Activated T-cell treated with anti-CD3 and anti-CD28 coated beads for 4 hours (primary cell): ENCODE measurements around the gene CRK.
"Not testable (repeated sequence)": the region's sequence is repeated elsewhere in the genome, so short reads cannot be mapped to it uniquely, and the experiment has no call there.

Experiments
- DNase-seq: peaks from one replicate; pipeline ENCODE4 v3.0.0-alpha.2; 2020

Gene CRK

DNA sequence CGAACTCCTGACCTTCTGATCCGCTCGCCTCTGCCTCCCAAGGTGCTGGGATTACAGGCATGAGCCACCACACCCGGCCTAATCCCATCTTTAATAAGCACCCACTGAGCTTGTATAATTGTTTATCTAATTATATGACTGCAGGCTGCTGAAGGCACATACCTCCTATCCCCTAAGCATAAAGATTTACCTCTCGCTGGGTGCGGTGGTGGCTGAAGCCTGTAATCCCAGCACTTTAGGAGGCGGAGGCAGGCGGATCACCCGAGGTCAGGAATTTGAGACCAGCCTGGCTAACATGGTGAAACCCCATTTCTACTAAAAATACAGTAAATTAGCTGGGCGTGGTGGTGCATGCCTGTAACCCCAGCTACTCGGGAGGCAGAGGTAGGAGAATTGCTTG is 35.9 kb downstream of the CRK start:
- DNase-seq = no peak

DNA sequence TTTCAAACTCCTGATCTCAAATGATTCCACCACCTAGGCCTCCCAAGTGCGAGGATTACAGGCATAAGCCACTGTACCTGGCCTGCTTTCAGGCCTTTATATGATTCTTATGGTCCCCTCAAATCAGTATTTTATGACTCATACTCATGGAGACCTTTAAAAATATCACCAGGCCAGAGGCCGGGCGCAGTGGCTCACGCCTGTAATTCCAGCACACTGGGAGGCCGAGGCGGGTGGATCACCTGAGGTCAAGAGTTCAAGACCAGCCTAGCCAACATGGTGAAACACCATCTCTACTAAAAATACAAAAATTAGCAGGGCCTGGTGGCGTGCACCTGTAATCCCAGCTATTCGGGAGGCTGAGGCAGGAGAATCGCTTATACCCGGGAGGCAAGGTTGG is 37.6 kb downstream of the CRK start:
- DNase-seq = not testable (repeated sequence)

DNA sequence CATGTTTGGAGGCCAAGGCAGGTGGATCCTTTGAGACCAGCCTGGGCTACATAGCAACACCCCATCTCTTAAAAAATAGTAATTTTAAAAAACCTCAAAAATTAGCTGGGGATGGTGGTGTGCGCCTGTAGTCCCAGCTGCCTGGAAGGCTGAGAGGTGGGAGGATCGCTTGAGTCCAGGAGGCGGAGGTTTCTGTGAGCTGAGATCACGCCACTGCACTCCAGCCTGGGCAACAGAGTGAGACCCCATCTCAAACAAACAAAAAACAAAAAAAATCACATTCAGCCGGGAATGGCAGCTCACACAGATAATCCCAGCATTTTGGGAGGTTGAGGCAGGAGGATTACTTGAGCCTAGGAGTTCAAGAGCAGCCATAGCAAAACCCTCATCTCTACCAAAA is 39.6 kb downstream of the CRK start:
- DNase-seq = no peak

DNA sequence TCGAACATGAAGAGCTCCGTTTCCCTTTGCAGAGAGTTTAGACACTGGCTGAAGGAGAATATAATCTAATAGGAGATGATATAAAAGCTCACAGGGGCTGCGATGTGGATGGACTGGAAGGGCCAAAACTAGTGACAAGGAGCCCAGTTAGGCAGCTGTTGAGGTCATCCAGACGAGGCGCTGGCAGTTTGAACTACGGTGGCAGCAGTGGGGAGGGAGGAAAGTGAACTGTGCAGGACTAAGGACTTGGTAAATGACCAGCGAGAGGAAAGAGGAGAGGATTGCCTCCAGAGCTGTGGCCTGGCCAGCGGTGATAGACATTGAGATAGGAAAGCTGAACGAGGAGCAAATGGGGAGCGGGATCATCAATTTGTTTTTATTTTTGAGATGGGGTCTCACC is 41.4 kb downstream of the CRK start:
- DNase-seq = no peak

DNA sequence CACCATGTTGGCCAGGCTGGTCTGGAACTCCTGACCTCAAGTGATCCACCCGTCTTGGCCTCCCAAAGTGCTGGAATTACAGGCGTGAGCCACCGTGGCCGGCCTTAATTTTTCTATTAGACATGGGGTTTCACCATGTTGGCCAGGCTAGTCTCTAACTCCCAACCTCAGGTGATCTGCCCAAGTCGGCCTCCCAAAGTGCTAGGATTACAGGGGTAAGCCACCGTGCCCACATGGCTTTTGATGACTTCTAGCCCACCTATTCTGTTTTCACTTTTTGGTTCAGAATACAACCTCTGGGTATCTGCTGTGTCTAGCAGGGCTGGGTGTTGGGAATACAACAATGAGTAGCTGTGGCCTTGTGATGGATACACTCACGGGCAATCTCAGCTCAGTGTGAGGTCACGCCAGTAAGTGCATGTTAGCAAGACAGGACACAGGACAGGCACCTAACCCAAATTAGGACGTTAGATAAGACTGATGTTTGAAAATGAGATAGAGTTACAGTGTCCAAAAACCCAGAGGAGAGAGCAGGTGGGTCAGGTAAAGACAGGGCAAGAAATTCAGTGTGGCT is 41.9 kb downstream of the CRK start:
- no peak for DNase-seq

DNA sequence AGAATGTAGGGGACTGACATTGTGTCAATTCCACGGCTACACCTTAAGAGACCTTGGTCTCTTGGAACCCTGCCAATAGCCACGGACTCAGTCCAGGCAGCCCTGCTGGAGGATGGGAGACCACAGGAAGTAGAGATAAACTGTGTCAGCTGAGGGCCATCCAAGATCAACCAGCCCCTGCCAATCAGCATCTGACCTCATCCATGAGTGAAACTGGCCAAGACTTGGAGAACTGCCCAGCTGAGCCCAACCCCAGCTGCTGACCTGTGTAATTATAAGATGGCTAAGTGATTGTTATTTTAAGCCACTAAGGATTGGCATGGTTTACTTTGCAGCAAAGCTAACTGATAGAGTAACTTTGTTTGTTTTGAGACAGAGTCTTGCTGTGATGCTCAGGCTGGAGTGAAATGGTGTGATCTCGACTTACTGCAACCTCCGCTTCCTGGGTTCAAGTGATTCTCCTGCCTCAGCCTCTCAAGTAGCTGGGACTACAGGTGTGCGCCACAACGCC is 42.7 kb downstream of the CRK start:
- DNase-seq = no peak

DNA sequence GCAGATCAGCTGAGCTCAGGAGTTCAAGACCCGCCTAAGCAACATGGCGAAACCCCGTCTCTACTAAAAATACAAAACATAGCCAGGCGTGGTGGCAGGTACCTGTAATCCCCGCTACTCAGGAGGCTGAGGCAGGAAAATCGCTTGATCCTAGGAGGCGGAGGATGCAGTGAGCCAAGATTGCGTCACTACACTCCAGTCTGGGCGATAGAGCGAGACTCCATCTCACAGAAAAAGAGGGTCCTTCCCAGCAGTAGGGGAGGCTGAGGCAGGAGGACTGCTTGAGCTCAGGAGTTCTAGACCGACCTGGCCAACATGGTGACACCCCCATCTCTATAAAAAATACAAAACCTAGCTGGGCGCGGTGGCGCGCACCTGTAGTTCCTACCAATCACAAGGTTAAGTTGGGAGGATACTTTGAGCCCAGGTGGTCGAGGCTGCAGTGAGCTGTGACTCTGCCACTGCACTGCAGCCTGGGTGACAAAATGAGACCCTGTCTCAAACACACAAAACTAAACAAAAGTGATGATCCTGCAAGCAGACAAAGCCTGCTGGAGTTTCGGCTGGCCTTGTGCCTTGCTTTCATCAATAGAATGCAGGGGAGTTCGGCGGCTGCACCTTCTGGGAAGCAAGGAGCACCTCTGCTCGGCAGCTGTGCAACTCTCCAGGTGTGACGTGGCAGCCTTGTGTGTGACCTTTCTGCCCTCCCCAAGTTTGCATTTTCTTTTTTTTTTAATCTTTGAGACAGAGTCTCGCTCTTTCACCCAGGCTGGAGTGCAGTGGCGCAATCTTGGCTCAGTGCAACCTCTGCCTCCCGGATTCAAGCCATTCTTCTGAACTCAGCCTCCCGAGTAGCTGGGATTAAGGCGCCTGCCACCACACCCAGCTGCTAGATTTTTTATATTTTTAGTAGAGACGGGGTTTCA is 43.6 kb downstream of the CRK start:
- no peak for DNase-seq

DNA sequence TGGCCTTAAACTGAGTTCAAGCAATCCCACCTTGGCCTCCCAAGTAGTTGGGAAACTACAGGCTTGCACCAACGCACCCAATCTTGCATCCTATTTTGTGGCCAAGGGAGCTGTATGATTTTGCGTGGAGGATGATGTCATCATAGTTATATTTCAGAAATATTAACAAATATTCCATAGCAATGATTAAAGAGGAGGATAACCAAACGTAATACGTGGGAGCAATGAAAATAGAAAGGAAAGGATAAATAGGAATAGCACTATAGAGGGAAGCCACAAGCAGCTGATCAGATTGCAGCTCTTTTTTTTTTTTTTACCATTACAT is 53.8 kb downstream of the CRK start:
- no peak for DNase-seq

DNA sequence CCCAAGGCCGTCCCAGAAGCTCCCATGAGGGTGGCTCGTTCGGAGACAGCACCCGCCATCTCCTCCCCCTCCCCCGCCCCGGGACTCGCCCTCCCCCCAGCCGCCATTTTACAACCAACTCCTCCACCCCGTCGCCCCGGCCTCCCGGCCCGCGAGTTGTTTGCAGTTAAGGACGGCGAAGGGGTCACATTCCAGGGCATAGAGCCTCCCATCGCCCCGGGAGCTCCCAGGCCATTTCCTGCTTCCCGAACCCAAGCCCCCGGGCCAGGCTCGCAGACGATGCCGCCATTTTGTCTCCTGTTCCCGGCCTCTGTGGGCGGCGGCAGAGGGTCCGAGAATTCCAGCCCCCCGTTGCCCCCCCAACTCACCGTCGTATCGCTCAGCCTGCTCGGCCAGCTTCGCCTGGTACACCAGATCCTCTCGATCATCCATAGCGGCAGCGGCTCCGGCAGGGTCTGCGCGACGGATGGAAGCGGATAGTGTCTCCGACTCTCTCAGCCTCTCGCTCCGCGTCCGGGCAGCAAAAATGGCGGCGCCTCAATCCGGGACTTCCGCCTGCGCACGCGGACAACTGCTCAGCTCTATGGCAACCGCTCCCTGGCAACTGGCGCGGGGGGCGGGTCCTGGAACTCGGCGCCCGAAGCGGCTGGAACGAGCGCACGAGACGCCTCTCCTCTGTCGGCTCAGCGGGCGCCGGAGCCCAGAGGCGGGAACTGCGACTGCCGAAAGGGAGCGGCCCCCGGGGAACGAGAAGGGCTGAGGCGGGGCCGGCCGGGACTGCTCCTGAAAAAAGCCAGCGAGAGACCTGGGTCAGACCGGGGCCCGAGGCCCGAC is 56.1 kb downstream of the CRK start, which contains the start of gene YWHAE:
TSS of gene YWHAE (minus strand) at position 544 of the 834 bp plus-strand sequence. CDS start at position 432, 112 bp downstream.
- peak; percentile 96 for DNase-seq

DNA sequence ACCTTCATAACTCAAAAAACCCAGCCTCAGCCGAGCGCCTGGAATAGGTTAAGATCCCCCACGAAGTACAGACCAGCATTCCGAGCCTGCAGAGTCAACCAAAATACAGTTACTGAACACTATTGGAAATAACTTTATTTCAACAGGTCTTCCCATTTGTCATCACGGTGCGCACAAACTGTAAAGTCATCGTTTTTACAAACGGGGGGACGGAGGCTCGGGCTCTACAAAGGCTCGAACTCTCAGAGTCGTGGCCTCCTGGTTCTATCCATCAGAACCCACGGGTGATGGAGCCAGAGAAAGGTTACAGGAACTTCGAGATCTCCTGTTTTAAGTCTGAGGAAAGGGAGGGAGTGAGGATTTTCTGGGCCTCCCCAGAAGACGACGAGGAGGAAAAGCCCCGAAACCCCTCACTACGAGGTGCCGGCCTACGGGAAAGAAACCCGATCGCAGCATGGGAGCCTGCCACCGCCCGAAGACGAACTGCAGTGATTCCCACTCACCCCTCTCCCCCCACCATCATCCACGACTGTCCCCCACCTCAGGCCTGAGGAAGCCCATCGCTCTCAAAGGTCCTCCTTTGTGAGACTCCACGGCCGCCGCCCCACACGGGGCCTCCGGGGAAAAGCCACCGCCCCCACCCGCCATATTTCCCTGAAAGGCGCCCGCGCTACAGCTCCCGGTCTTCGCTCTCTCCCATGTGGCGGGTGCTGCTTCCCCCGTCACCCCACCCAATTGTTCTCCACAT is 56.9 kb downstream of the CRK start:
- DNase-seq = no peak

DNA sequence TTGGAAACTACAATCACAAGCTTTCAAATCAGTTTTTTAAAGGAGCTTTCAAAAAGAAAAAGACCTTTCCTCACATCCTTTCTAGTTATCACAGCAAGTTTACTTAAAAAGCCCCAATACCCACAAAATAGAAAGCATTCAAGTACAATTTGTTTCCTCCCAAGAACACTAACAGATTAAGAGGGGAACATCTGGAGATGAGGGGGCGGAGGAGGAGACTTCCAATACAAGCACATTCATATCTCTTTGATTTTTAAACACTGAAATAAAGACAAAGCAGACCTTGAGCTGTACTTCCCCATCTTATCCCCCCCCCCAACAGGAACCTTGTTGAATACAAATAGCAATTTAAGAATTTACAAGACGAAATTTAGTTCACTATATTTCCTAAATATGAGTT is 58.0 kb downstream of the CRK start:
- no peak for DNase-seq

DNA sequence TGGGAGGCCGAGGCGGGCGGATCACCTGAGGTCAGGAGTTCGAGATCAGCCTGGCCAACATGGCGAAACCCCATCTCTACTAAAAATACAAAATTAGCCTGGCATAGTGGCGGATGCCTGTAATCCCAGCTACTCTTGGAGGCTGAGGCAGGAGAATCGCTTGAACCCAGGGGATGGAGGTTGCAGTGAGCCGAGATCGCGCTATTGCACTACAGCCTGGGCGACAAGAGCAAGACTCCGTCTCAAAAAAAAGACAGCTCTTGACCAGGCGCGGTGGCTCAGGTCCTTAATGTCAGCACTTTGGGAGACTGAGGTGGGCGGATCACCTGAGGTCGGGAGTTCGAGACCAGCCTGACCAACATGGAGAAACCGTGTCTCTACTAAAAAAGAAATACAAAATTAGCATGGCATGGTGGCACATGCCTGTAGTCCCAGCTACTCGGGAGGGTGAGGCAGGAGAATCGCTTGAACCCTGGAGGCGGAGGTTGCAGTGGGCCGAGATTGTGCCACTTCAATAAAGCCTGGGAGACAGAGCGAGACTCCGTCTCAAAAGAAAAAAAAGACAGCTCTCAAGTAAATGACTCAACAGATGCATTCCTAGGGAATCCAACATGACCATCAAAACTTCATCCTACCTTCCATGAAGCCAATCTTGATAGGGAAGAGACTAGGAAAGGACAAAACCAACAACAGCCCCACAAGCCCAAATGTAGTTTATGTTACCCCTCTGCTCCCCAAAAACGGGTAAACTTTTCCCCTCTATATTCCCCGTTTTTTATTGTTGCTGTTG is 60.0 kb downstream of the CRK start:
- DNase-seq = not testable (repeated sequence)

DNA sequence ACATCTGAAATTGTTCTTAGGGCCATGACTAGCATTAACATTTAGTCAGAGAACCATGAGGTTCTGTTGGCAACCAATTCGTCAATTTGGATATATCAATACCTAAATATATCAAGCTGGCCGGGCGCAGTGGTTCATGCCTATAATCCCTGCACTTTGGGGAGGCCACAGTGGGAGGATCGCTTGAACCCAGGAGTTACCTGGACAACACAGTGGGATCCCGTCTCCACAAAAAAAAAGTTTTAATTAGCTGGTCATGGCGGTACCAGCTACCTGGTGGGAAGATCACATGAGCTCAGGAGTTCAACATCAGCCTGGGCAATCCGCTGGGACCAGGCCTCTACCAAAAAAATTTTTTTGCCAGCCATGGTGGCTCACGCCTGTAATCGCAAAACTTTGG is 64.5 kb downstream of the CRK start:
- DNase-seq = no peak

DNA sequence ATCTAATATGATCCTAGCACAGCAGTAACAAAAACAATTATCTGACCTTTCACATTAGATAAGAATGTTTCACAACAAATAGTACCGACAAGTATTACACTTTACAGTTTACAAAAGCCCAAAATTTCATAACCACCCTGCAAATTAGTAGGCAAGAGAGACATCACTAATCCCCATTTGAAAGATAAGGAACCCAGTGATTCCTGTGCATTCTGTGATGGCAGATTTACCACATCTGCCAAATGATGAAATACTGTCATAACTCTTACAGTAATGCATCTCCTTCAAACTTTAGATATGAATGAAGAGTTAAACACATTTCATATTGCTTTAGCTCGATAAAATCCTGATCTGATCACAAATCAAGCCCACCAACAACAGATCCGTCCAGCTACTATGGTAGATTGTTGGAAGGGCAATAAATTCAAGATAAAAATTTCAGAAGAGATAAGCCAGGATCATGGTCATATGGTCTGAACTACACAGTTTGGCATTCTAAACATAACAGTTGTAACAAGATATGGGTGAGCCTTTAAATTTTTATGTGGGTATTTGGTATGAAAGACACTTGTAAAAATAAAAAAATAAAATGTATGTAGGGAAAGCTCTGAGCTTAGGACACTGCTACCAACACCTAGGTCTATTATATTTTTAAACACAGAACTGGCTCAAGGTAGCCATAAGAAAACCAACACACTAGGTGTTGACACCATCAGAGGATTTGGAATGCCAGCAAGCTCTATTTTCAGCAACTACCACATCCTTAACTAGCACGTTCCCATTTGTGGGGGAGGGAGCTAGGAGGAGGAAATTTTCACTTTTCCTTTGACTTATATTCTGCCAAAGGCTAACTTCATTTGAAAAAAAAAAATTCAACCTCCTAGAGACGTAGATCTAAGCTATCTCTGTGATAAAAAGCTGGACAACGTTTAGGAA is 65.3 kb downstream of the CRK start:
- DNase-seq = no peak

DNA sequence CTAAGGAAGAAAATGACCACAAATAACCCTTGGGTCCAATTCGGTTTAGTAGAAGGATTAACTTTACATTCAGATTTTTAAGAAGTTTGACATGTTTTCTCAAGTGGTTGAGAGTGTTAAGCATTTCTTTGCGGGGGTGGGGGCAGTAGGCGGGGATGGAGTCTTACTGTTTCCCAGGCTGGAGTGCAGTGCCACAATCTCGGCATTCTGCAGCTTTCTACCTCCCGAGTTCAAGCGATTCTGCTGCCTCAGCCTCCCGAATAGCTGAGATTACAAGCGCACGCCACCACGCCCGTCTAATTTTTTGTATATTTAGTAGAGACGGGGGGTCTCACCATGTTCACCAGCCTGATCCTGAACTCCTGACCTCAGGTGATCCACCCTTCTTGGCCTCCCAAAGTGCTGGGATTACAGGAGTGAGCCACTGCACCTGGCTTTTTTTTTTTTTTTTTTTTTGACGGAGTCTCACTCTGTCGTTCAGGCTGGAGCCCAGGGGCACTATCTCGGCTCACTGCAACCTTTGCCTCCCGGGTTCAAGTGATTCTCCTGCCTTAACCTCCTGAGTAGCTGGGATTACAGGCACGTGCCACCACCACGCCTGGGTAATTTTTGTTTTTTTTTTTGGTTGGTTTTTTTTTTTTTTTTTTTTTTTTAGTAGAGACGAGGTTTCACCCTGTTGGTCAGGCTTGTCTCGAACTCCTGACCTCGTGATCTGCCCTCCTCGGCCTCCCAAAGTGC is 68.4 kb downstream of the CRK start:
- not testable (repeated sequence) for DNase-seq

DNA sequence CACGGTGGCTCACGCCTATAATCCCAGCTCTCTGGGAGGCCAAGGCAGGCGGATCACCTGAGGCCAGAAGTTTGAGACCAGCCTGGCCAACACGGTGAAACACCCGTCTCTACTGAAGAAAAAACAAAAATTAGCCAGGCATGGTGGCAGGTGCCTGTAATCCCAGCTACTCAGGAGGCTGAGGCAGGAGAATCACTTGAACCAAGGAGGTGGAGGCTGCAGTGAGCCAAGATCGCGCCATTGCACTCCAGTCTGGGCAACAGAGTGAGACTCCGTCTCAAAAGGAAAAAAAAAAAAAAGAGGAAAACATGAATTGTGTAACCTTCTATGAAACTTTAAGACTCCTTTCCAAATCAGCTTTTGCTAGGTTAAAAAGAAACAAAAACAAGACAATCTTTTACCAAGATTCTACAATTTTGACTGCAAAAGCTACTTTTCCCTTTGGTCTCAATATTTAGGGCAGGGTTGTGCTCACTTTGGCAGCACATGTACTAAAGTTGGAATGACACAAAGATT is 69.3 kb downstream of the CRK start:
- not testable (repeated sequence) for DNase-seq

DNA sequence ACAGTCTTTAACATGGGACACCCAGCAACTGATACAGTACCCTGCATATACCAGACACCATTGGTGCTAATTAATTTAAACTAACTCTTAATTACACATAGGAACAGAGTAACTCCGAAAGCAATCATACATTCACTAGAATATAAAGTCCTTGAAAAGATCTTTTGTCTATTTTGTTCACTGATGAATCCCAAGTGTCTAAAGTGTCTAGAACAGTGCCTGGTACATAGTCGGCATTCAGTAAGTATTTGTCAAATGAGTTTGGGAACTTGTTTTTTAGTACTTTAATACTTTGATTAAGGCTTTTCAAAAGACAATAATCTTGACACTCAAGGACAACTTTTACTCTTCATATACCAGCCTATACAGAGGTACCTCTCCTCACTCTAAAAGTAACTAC is 69.8 kb downstream of the CRK start:
- no peak for DNase-seq

DNA sequence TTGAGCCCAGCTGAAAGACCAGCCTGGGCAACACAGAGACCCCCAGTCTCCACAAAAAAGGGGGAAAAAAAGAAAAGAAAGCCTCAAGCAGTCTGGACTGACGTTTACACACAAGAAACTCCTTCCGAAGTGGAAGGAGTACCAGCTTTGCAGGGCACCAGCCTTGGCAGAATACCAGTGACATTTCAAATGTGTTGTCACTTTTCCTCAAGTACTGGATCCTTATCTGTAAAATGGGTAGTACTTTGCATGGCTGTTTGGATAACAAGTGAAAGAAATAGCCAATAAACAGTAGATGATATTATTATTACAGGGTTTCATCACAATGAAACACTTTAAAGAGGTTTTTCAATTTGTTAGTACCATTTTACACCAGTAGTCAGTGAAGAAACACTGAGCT is 70.2 kb downstream of the CRK start:
- no peak for DNase-seq

DNA sequence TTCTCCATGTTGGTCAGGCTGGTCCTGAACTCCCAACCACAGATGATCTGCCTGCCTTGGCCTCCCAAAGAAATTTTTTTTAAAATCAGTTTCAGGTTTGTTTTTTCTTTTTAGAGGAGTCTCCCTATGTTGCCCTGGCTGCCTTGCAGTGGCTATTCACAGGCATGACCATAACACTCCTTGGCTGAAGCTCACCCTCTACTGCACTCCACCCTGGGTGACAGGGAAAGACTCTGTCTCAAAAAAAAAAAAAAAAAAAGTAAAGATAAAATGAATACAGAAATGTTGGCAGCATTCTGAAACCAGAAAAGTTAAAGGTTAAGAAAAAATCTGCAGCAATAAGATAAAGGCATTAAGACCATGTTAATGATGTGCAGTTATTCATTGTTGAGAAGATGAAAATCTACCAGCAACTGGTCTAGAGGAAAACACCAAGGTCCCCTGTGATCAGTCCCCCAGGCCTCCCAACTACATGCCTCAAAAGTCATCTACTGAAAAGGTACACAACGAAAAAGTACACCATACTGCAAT is 71.1 kb downstream of the CRK start:
- DNase-seq = no peak
